T-cell (primary cell): Measurements from ENCODE around the gene ELMO1. TPM values are rescaled to one million over a fixed set of nuclear protein-coding genes. Genes with fewer than 3 reads are reported as not detected.

Experiments used
- ATAC-seq, 4 experiments: fragments of 200-7000 bp in 3 of 4; fragments of 150-1000 bp in 1 of 4; cut with Tn5 transposase; replicated peaks in 1 of 4; 1 replicate in 3 of 4; 2 replicates in 1 of 4; pipeline ENCODE4 v1.10.0; 2021; ENCODE audit warnings: moderate library complexity in 3 of 4, mild to moderate bottlenecking in 2 of 4, moderate number of reproducible peaks in 1 of 4
- CTCF ChIA-PET, 2 donors: fragments of 300-600 bp; sonication (Branson Sonifier 250); formaldehyde crosslinking; loops; one replicate each; lab custom pipeline; 2022; ENCODE audit warnings: antibody characterized with exemption in 2 of 2; lab: Charles Lee
- POLR2A ChIA-PET, 2 donors: fragments of 300-600 bp; sonication (Branson Sonifier 250); formaldehyde crosslinking; loops; one replicate each; lab custom pipeline; 2022; ENCODE audit warnings: antibody characterized with exemption in 2 of 2; lab: Charles Lee
- DNase-seq, 35 experiments: peaks; one replicate each; pipeline versions ENCODE4 v3.0.0 to v3.0.0-alpha.2; 2013 to 2023
- H3K27ac ChIP-seq: one replicate; pipeline ENCODE4 v1.5.1; 2013; ENCODE audit warnings: low read length
- H3K27me3 ChIP-seq, 2 experiments: replicated peaks in 1 of 2; 1 replicate in 1 of 2; 2 replicates in 1 of 2; pipeline versions ENCODE4 v1.6.1 to v1.7.0; 2013; ENCODE audit warnings: low read length in 1 of 2, mixed read lengths in 1 of 2; ENCODE audit not compliant: control insufficient read depth in 2 of 2, insufficient read depth in 2 of 2; ENCODE audit errors: extremely low read depth in 1 of 2
- H3K36me3 ChIP-seq, 2 donors: 1 replicate in 1 of 2; 2 replicates in 1 of 2; pipeline versions ENCODE4 v1.6.1 to v1.7.0; 2013; ENCODE audit warnings: low read length in 1 of 2; ENCODE audit not compliant: control insufficient read depth in 2 of 2, insufficient read depth in 1 of 2; ENCODE audit errors: extremely low read depth in 1 of 2
- H3K4me1 ChIP-seq, 2 experiments: 1 replicate in 1 of 2; 2 replicates in 1 of 2; pipeline versions ENCODE4 v1.6.1 to v1.7.0; 2013; ENCODE audit warnings: low read length in 2 of 2, mixed read lengths in 1 of 2; ENCODE audit not compliant: insufficient read depth in 2 of 2, control insufficient read depth in 1 of 2; ENCODE audit errors: extremely low read depth in 1 of 2
- H3K4me3 ChIP-seq, 2 donors: 1 replicate in 1 of 2; 2 replicates in 1 of 2; pipeline versions ENCODE4 v1.5.1 to v1.7.0; 2013; ENCODE audit warnings: mild to moderate bottlenecking in 2 of 2, low read length in 1 of 2, moderate library complexity in 1 of 2; ENCODE audit not compliant: control insufficient read depth in 1 of 2; ENCODE audit errors: extremely low read depth in 1 of 2
- H3K9me3 ChIP-seq: 2 replicates; pipeline ENCODE4 v1.7.0; 2013
- H3K27ac Mint-ChIP-seq, 2 donors: one replicate each; pipeline ENCODE4 v1.8.0; 2020 to 2021; ENCODE audit warnings: mild to moderate bottlenecking in 2 of 2, mixed read lengths in 2 of 2
- H3K27me3 Mint-ChIP-seq, 2 donors: one replicate each; pipeline ENCODE4 v1.8.0; 2021 to 2022; ENCODE audit warnings: mixed read lengths in 2 of 2
- H3K36me3 Mint-ChIP-seq: one replicate; pipeline ENCODE4 v1.8.0; 2021; ENCODE audit warnings: mixed read lengths
- H3K4me1 Mint-ChIP-seq, 3 donors: one replicate each; pipeline ENCODE4 v1.8.0; 2020 to 2022; ENCODE audit warnings: mixed read lengths in 3 of 3, mild to moderate bottlenecking in 1 of 3
- H3K4me3 Mint-ChIP-seq, 3 donors: one replicate each; pipeline ENCODE4 v1.8.0; 2020 to 2022; ENCODE audit warnings: mild to moderate bottlenecking in 3 of 3, mixed read lengths in 3 of 3, moderate library complexity in 3 of 3
- H3K9me3 Mint-ChIP-seq, 3 donors: one replicate each; pipeline ENCODE4 v1.8.0; 2020 to 2022; ENCODE audit warnings: mixed read lengths in 3 of 3
- WGBS: methylation state at CpG from one replicate; pipeline ENCODE4 v1.1.5; 2013; ENCODE audit warnings: missing lambda C conversion rate; ENCODE audit not compliant: insufficient coverage; 5-methylcytosine and 5-hydroxymethylcytosine counted together
- total RNA-seq, 35 experiments: library from RNA in 6 of 35; stranded (reverse) in 6 of 35; fragments of 120-200 nt in 1 of 35; gene quantifications; one replicate each; pipeline versions ENCODE4 v1.2.1 to v1.2.4 and lab custom pipeline; 2013 to 2026

ELMO1 gene
- total RNA-seq, 5 donors from 2014 or later (not counting 1 experiment from before 2014, with no cell fraction given): 101 to 149 (median 113) TPM

DNA sequence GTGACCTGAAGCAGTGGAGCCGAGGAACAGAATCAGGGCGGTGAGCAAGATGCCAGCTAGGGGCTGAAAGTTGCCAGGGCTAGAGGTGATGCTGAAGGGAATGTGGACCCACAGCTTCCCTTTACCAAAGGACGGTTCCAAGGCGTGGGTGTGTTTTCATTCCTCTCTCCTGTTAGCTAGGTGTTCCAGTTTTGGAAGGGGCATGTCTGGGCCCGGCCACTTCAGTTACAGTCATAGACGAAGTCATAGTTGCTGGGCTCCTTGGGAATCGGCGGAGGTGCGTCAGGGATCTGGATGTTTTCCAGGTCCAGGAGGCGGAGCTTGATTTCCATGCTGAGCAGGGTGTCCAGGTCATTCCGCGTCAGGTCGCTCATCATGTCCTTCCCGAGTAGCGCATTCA lies 593.3 kb downstream of the ELMO1 start:
- CTCF ChIA-PET: no interaction called here
- POLR2A ChIA-PET: no interaction called here
- no peak overlapping the region for H3K27ac Mint-ChIP-seq
- peaks cover 88% of the 10 kb centered on the region for H3K36me3 Mint-ChIP-seq
- DNase-seq (no peak), ATAC-seq (no peak)
- Histone ChIP-seq H3K27ac (no peak overlapping the region), H3K36me3 (peaks cover 0 to 52% of the 10 kb centered on the region in 2 donors), H3K27me3 (no peaks in the 10 kb centered on the region), H3K4me3 (no peak overlapping the region), H3K9me3 (no peaks in the 10 kb centered on the region), H3K4me1 (no peaks in the 10 kb centered on the region)
- H3K27me3 Mint-ChIP-seq: no peaks in the 10 kb centered on the region
- H3K4me1 Mint-ChIP-seq: peaks cover 15 to 18% (median 15%) of the 10 kb centered on the region in 3 donors
- over 99% methylated on average over 12 of the region's 15 CpGs for WGBS
- peaks cover 8 to 16% (median 13%) of the 10 kb centered on the region in 3 donors for H3K9me3 Mint-ChIP-seq
- H3K4me3 Mint-ChIP-seq: no peak overlapping the region

- H3K36me3 ChIP-seq: peaks cover 0 to 47% of the 10 kb centered on the region in 2 donors
- no peak for DNase-seq
- Mint-ChIP-seq H3K36me3 (peaks cover 81% of the 10 kb centered on the region), H3K27ac (no peak overlapping the region), H3K9me3 (peaks cover 8 to 19% (median 13%) of the 10 kb centered on the region in 3 donors), H3K27me3 (no peaks in the 10 kb centered on the region), H3K4me1 (peaks cover 15 to 18% (median 15%) of the 10 kb centered on the region in 3 donors), H3K4me3 (no peak overlapping the region)
- H3K27ac ChIP-seq: no peak overlapping the region
- WGBS: 99% methylated on average over 9 of the region's 9 CpGs
- H3K4me1 ChIP-seq: no peaks in the 10 kb centered on the region
- no peak overlapping the region for H3K4me3 ChIP-seq
- CTCF ChIA-PET: interaction anchor here in 1 of 2 donors (0.7 kb wide), 1 partner anchor 209 kb away, joined by 4 read pairs; no protein-coding TSS in a partner anchor
- ATAC-seq: no peak
- no peaks in the 10 kb centered on the region for H3K27me3 ChIP-seq
- POLR2A ChIA-PET: no interaction called here
- no peaks in the 10 kb centered on the region for H3K9me3 ChIP-seq
Observed at GRCh38 chr7:36854652-36855051, 594.0 kb downstream of the ELMO1 start.

DNA sequence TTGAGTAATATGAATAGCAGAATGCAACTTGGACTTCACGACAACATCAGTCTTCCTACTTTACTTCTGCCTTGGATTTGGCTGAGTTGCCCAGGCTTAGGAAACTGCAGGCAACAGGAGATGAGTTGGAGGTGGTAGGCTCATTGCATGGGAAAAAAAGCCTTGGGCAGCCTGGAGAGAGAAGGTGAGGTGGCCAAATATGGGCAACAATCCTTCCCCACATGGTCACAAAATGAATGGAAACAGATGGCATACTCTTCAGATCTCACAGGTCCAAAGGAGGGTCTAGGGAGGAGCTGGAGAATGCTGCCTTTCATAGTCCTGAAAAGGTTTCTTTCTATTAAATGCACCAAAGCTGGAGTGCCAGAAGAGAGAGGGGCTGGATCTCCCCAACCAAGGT lies 595.7 kb downstream of the ELMO1 start:
- CTCF ChIA-PET: no interaction called here
- no peak overlapping the region for H3K4me3 Mint-ChIP-seq

GRCh38 chr7:36852017-36852416 lies 596.6 kb downstream of the ELMO1 start:
- ChIA-PET POLR2A (no interaction called here), CTCF (no interaction called here)
- Mint-ChIP-seq H3K27me3 (no peaks in the 10 kb centered on the region), H3K4me1 (peaks cover 15 to 18% (median 15%) of the 10 kb centered on the region in 3 donors), H3K9me3 (peaks cover 15 to 32% (median 16%) of the 10 kb centered on the region in 3 donors), H3K4me3 (no peak overlapping the region), H3K36me3 (peaks cover 60% of the 10 kb centered on the region), H3K27ac (peak overlapping the region in 1 of 2 donors; percentile 12)
- H3K27ac ChIP-seq: no peak overlapping the region
- no peaks in the 10 kb centered on the region for H3K4me1 ChIP-seq
- H3K4me3 ChIP-seq: no peak overlapping the region
- WGBS: 73% methylated on average over 5 of the region's 5 CpGs
- no peaks in the 10 kb centered on the region for H3K27me3 ChIP-seq
- ATAC-seq (no peak), DNase-seq (peak in 1 of 35 experiments; percentile 7)
- peaks cover 0 to 31% of the 10 kb centered on the region in 2 donors for H3K36me3 ChIP-seq
- H3K9me3 ChIP-seq: peaks cover 3% of the 10 kb centered on the region

More for the DNA sequence above, 595.7 kb downstream of the ELMO1 start:
- ATAC-seq: no peak
- no peaks in the 10 kb centered on the region for H3K27me3 ChIP-seq
- H3K9me3 ChIP-seq: peaks cover under 1% of the 10 kb centered on the region
- Mint-ChIP-seq H3K4me1 (peaks cover 15 to 18% (median 15%) of the 10 kb centered on the region in 3 donors), H3K36me3 (peaks cover 66% of the 10 kb centered on the region), H3K27me3 (no peaks in the 10 kb centered on the region), H3K27ac (no peak overlapping the region), H3K9me3 (peaks cover 12 to 25% (median 12%) of the 10 kb centered on the region in 3 donors)
- no peak for DNase-seq
- H3K27ac ChIP-seq: no peak overlapping the region
- WGBS: no CpG with 5 or more reads among the region's 1 CpG
- H3K4me3 ChIP-seq: no peak overlapping the region
- no peaks in the 10 kb centered on the region for H3K4me1 ChIP-seq
- peaks cover 0 to 31% of the 10 kb centered on the region in 2 donors for H3K36me3 ChIP-seq
- POLR2A ChIA-PET: interaction anchor here in 1 of 2 donors (0.6 kb wide), 1 partner anchor 47 kb away, joined by 3 read pairs; no protein-coding TSS in a partner anchor

GRCh38 chr7:36851382-36851781 lies 597.3 kb downstream of the ELMO1 start:
- no CpG with 5 or more reads among the region's 3 CpGs for WGBS
- no peak overlapping the region for H3K27ac Mint-ChIP-seq
- H3K27me3 ChIP-seq: no peaks in the 10 kb centered on the region
- no peak overlapping the region for H3K4me3 ChIP-seq
- no peaks in the 10 kb centered on the region for H3K27me3 Mint-ChIP-seq
- no peaks in the 10 kb centered on the region for H3K4me1 ChIP-seq
- H3K36me3 ChIP-seq: peaks cover 0 to 25% of the 10 kb centered on the region in 2 donors
- ATAC-seq: no peak
- H3K9me3 ChIP-seq: peaks cover 3% of the 10 kb centered on the region
- H3K4me3 Mint-ChIP-seq: no peak overlapping the region
- no peak overlapping the region for H3K27ac ChIP-seq
- peaks cover 15 to 39% (median 16%) of the 10 kb centered on the region in 3 donors for H3K9me3 Mint-ChIP-seq
- ChIA-PET POLR2A (no interaction called here), CTCF (no interaction called here)
- H3K36me3 Mint-ChIP-seq: peaks cover 60% of the 10 kb centered on the region
- DNase-seq: peak in 1 of 35 experiments; percentile 13
- peaks cover 15 to 18% (median 15%) of the 10 kb centered on the region in 3 donors for H3K4me1 Mint-ChIP-seq

DNA sequence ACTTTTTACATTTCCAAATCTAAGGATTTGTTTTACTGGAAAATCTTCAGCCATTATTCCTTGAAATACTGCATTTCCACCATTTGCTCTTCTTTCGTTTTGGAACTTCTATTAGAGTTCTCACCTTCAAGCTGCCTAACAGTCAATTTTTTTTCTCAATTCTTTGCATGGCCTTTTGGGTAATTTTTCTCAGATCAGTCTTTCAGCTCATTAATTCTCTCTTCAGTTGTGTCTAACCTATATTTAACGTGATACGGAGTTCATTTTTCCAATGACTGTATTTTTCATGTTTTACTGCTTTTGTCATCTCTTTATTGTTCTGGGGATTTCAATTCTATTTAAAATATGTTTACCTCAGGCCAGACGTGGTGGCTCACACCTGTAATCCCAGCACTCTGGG lies 600.7 kb downstream of the ELMO1 start:
- peaks cover 3% of the 10 kb centered on the region for H3K9me3 ChIP-seq
- H3K4me1 ChIP-seq: no peaks in the 10 kb centered on the region
- peaks cover 10 to 14% (median 11%) of the 10 kb centered on the region in 3 donors for H3K4me1 Mint-ChIP-seq
- CTCF ChIA-PET: no interaction called here
- H3K27me3 ChIP-seq: no peaks in the 10 kb centered on the region
- no peak overlapping the region for H3K4me3 Mint-ChIP-seq
- no peaks in the 10 kb centered on the region for H3K27me3 Mint-ChIP-seq
- H3K9me3 Mint-ChIP-seq: peaks cover 14 to 39% (median 16%) of the 10 kb centered on the region in 3 donors
- ATAC-seq (no peak), DNase-seq (no peak)
- no peak overlapping the region for H3K4me3 ChIP-seq
- 100% methylated on average over 1 of the region's 4 CpGs for WGBS
- H3K36me3 Mint-ChIP-seq: peaks cover 31% of the 10 kb centered on the region
- H3K27ac Mint-ChIP-seq: no peak overlapping the region
- POLR2A ChIA-PET: interaction anchor here (0.6 to 0.7 kb wide), 2 partner anchors 69 to 189 kb away, joined by 3 read pairs; no protein-coding TSS in a partner anchor
- no peaks in the 10 kb centered on the region for H3K36me3 ChIP-seq
- H3K27ac ChIP-seq: no peak overlapping the region
